Mesothelial cell of epicardium (in vitro differentiated cells): Measurements from ENCODE around the gene INTS3. TPM values are rescaled to one million over a fixed set of nuclear protein-coding genes. Genes with fewer than 3 reads are reported as not detected.

Experiments
- DNase-seq, 2 experiments: peaks; one replicate each; pipeline ENCODE4 v3.0.0; 2021; ENCODE audit warnings: low spot score in 2 of 2; ENCODE audit not compliant: unreplicated experiment in 2 of 2
- H3K27ac Mint-ChIP-seq: 2 replicates; pipeline ENCODE4 v1.8.0; 2021; ENCODE audit warnings: mixed read lengths
- H3K27me3 Mint-ChIP-seq: 2 replicates; pipeline ENCODE4 v1.8.0; 2021; ENCODE audit warnings: low read depth, mixed read lengths
- H3K36me3 Mint-ChIP-seq: 2 replicates; pipeline ENCODE4 v1.8.0; 2021; ENCODE audit warnings: mixed read lengths
- H3K4me1 Mint-ChIP-seq: 2 replicates; pipeline ENCODE4 v1.8.0; 2021; ENCODE audit warnings: mixed read lengths
- H3K4me3 Mint-ChIP-seq: 2 replicates; pipeline ENCODE4 v1.8.0; 2021; ENCODE audit warnings: mild to moderate bottlenecking, moderate library complexity, mixed read lengths
- H3K9me3 Mint-ChIP-seq: 2 replicates; pipeline ENCODE4 v1.8.0; 2021; ENCODE audit warnings: mixed read lengths
- CTCF ChIP-seq: fragments of 200-600 bp; sonication (generic); IDR thresholded peaks from one replicate; pipeline ENCODE4 v1.5.0; 2021; ENCODE audit warnings: antibody characterized with exemption; ENCODE audit not compliant: unreplicated experiment
- total RNA-seq: library from RNA; stranded (reverse); gene quantifications from 3 replicates; pipeline ENCODE4 v1.2.1, GENCODE V29; 2021

The INTS3 gene
- total RNA-seq, 1 donor from 2014 or later: 120 TPM

GRCh38 chr1:153799566-153800465 lies 72.0 kb downstream of the INTS3 start:
- no peak for TF ChIP-seq CTCF
- DNase-seq: no peak
- Mint-ChIP-seq H3K27me3 (no peaks in the 10 kb centered on the region), H3K36me3 (peaks cover 7% of the 10 kb centered on the region), H3K9me3 (no peaks in the 10 kb centered on the region), H3K4me3 (no peak overlapping the region), H3K27ac (peak overlapping the region; percentile 12), H3K4me1 (no peaks in the 10 kb centered on the region)

GRCh38 chr1:153800516-153800915 lies 72.7 kb downstream of the INTS3 start:
- no peak for TF ChIP-seq CTCF
- H3K9me3 Mint-ChIP-seq: no peaks in the 10 kb centered on the region
- H3K27ac Mint-ChIP-seq: no peak overlapping the region
- no peak for DNase-seq
- H3K36me3 Mint-ChIP-seq: peaks cover 7% of the 10 kb centered on the region
- no peak overlapping the region for H3K4me3 Mint-ChIP-seq
- no peaks in the 10 kb centered on the region for H3K4me1 Mint-ChIP-seq
- H3K27me3 Mint-ChIP-seq: no peaks in the 10 kb centered on the region

GRCh38 chr1:153801028-153801625 lies 73.3 kb downstream of the INTS3 start:
- no peak for TF ChIP-seq CTCF
- Mint-ChIP-seq H3K36me3 (peaks cover 7% of the 10 kb centered on the region), H3K27ac (peak overlapping the region; percentile 48), H3K4me1 (no peaks in the 10 kb centered on the region), H3K27me3 (no peaks in the 10 kb centered on the region), H3K4me3 (no peak overlapping the region), H3K9me3 (no peaks in the 10 kb centered on the region)
- no peak for DNase-seq

GRCh38 chr1:153801786-153802697 lies 74.2 kb downstream of the INTS3 start:
- Mint-ChIP-seq H3K9me3 (no peaks in the 10 kb centered on the region), H3K36me3 (peaks cover 7% of the 10 kb centered on the region), H3K4me3 (no peak overlapping the region), H3K4me1 (no peaks in the 10 kb centered on the region), H3K27ac (peak overlapping the region; percentile 56), H3K27me3 (no peaks in the 10 kb centered on the region)
- DNase-seq: no peak
- no peak for TF ChIP-seq CTCF

- Mint-ChIP-seq H3K4me3 (no peak overlapping the region), H3K4me1 (no peaks in the 10 kb centered on the region), H3K27me3 (no peaks in the 10 kb centered on the region), H3K9me3 (no peaks in the 10 kb centered on the region), H3K36me3 (peaks cover 11% of the 10 kb centered on the region), H3K27ac (no peak overlapping the region)
- DNase-seq: no peak
- TF ChIP-seq CTCF: no peak
These were observed 75.7 kb downstream of the INTS3 start for GRCh38 chr1:153803470-153804056.
